NK-92 treated with Interleukin-12 subunit alpha and Interleukin-12 subunit beta, amount 100 ng/mL, for 24 hours (cell line): ENCODE measurements around the gene CYP46A1.

Experiments used
- DNase-seq: peaks from one replicate; lab custom pipeline; 2025; lab: John Stamatoyannopoulos, UW

CYP46A1 gene

DNA sequence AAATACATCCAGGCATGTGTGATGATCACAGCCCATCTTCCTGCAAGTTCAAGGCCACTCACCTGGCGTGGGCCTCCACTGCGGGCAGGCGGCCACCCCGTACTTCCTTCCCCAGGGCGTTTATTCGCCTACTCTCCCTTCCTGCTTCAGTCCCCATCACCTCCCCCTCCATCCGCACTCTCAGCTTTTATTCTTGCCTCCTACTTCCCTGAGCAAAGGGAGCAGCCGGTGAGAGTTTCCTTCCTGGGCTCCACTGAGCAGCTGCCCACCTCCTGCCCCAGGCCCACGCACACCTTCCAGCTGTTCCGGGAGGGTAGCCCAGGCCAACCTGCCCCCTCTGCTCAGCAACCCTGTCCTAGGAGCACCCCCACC lies 4.1 kb downstream of the CYP46A1 start:
- DNase-seq: no peak

GRCh38 chr14:99688629-99689028 lies 4.5 kb downstream of the CYP46A1 start:
- DNase-seq: no peak

- DNase-seq: no peak
Measured at GRCh38 chr14:99689266-99690236, 5.5 kb downstream of the CYP46A1 start.

DNA sequence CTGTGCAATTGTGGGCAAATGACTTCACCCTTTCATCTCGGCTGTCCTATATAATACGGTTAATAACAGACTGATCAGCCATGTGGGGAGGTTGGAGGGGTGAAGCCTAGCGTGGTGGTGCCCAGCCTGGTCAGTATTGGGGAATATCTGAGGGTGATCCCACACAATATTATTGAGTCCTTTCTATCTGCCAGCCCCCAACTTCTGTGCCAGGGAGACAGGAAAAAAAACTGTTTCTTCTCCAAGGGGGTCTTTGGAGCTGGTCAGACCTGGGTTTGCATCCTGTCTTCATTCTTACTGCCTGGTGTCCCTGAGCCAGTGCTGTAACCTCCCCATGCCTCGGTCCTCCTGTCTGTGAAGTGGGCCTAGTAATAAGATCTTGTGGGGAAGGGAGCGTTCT lies 6.5 kb downstream of the CYP46A1 start:
- DNase-seq: no peak

DNA sequence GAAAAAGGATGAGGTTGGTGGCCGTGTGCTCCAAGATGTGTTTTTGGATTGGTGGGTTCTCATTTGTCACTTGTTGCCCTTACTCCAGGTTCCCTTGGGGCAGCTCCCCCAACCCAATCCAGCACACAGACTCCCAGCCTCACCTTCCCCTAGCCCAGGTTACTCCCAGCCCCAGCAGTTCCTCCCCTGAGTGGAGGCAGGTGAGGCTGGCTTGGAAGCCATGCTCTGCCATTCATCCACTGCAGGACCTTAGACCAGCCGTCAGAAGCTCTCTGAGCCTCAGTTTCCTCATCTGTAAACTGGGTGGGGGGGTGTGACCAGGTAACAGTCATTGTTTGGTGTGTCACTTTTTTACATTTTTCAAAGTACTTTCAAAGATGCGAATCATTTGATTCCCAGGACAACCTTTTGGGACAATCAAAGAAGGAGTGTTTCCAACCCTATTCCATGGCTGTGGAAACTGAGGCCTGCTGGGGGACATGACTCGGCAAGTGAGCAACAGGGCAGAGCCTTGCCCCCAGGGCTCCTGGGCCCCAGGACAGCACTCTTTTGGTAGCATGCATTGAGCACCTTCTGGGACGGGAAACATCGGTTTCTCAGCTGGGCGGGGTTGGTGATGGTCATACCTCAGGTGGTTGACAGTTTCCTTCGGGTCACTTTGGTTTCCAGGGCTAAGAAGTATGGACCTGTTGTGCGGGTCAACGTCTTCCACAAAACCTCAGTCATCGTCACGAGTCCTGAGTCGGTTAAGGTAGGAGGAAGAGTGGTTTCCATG lies 7.2 kb downstream of the CYP46A1 start:
- DNase-seq: no peak

- DNase-seq: no peak
Measured at GRCh38 chr14:99693918-99694317, 9.8 kb downstream of the CYP46A1 start.

GRCh38 chr14:99696929-99697328 lies 12.8 kb downstream of the CYP46A1 start:
- no peak for DNase-seq

- DNase-seq: no peak
Measured at GRCh38 chr14:99698236-99698635, 14.1 kb downstream of the CYP46A1 start.

GRCh38 chr14:99698642-99699041 lies 14.5 kb downstream of the CYP46A1 start:
- no peak for DNase-seq

GRCh38 chr14:99699085-99699760 lies 15.1 kb downstream of the CYP46A1 start:
- no peak for DNase-seq

DNA sequence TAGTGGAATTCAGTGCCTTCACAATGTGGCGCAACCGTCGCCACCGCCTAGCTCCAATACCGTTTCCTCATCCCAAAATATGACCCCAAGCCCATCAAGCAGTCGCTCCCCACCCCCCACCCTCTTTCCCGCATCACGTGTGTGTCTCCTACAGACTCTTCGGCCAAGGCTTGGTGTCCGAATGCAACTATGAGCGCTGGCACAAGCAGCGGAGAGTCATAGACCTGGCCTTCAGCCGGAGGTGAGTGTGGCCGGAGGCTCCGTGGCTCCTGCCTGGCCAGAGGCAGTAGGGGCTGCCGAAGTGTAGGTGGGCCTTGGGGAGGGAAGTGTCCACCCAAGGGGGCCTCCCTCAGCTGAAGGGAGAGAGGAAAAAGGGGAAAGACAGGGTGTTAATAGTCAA lies 15.8 kb downstream of the CYP46A1 start:
- no peak for DNase-seq

DNA sequence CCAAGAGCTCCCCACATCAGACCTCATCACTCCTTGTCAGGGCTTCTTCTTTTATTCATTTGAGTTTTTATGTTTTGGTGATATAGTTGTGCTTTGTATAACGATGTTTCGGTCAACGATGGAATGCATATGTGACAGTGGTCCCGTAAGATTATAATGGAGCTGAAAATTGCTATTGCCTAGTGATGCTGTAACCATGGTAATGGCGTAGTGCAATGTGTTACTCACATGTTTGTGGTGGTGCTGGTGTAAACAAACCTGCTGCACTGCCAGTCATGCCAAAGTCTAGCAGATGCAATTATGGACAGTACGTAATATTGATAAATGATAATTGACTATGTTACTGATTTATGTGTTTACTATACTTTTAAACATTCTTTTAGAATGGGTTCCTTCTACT lies 16.3 kb downstream of the CYP46A1 start:
- no peak for DNase-seq

GRCh38 chr14:99701260-99701659 lies 17.2 kb downstream of the CYP46A1 start:
- no peak for DNase-seq

- DNase-seq: no peak
Measured at GRCh38 chr14:99702115-99702514, 18.0 kb downstream of the CYP46A1 start.

DNA sequence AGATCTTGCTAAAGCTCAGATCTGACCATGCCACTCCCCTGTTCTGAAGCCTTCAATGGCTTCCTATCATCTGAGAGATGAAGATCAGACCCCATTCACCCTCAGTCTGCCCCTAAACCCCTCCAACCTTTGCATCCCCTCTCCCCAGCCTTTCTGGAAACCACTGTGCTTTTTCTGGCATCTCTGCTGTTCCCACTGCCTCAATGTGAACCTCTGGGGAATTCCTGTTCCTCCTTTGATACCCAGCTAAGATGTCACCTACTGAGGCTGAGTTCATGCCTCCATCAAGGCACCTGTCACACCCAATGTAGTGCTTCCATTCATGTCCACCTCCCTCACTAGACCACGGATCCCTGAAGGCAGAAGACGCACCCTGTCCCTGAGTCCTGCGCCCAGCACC lies 19.3 kb downstream of the CYP46A1 start:
- DNase-seq: no peak

- DNase-seq: no peak
Measured at GRCh38 chr14:99704037-99704436, 19.9 kb downstream of the CYP46A1 start.

- no peak for DNase-seq
Measured at GRCh38 chr14:99706107-99706900, 22.2 kb downstream of the CYP46A1 start.

DNA sequence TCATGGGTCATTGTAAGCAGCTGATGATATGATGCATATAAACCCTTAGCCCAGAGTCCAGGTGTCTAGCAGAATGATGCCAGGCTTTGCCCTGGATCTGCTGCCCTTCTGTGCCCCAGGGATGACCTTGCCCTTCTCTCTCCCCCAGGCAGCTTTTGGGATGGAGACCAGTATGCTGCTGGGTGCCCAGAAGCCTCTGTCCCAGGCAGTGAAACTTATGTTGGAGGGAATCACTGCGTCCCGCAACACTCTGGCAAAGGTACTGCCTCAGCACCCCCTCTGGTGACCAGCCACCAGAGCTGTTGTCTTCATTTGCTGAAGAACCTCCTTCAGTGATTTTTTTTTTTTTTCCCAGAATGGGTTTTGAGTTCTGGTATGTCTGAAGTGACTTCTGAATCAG lies 23.3 kb downstream of the CYP46A1 start:
- DNase-seq: no peak

DNA sequence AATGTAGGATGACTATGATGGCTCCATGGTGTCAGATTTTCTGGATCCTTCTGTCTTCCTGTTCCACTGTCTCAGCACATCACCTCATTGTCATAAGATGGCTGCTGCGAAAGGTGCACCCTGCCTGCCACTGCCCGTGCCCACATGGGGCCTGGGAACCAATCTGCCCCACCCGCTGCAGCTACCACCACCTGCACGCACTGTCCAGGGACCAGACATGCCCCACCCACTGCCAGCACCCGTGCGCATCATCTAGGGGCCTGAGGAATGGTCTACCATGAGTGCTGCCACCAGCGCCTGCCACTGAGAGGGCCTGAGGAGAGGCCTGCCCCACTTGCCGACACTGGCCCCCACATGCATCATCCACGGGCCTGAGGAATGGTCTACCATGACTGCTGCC lies 23.8 kb downstream of the CYP46A1 start:
- no peak for DNase-seq

DNA sequence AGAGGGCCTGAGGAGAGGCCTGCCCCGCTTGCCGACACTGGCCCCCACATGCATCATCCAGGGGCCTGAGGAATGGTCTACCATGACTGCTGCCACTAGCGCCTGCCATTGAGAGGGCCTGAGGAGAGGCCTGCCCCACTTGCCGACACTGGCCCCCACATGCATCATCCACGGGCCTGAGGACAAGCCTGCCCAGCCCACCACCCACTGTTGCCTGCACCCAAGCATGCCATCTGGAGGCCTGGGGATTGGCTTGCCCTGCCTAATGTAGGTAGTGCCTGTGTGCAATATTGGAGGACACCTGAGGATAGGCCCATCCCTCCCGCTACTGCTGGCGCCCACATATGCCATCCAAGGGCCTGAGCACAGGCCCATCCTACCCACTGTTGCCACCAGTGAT lies 24.4 kb downstream of the CYP46A1 start:
- DNase-seq: no peak

GRCh38 chr14:99713972-99714371 lies 29.9 kb downstream of the CYP46A1 start:
- no peak for DNase-seq
